Urinary bladder (tissue), 4 donors: Measurements from ENCODE around the gene POR. TPM values are rescaled to one million over a fixed set of nuclear protein-coding genes. Genes with fewer than 3 reads are reported as not detected.

ENCODE experiments used
- DNase-seq: peaks from one replicate; pipeline ENCODE4 v3.0.0-alpha.2; 2015; ENCODE audit errors: extremely low spot score
- H3K27ac ChIP-seq: one replicate; pipeline ENCODE4 v1.5.1; 2013; ENCODE audit warnings: low read depth, mild to moderate bottlenecking, moderate library complexity
- H3K36me3 ChIP-seq: one replicate; pipeline ENCODE4 v1.6.1; 2013; ENCODE audit warnings: mild to moderate bottlenecking, moderate library complexity; ENCODE audit not compliant: insufficient read depth
- H3K4me1 ChIP-seq: one replicate; pipeline ENCODE4 v1.6.1; 2013; ENCODE audit warnings: mild to moderate bottlenecking, moderate library complexity; ENCODE audit not compliant: insufficient read depth
- H3K4me3 ChIP-seq: one replicate; pipeline ENCODE4 v1.5.1; 2013; ENCODE audit warnings: low read depth, low read length
- WGBS: extraction: QIAGEN DNeasy Blood & Tissue Kit; methylation state at CpG from one replicate; pipeline ENCODE4 v1.1.7; 2013; 5-methylcytosine and 5-hydroxymethylcytosine counted together
- polyA plus RNA-seq: library from polyadenylated mRNA; stranded (reverse); fragments of 200-250 nt; gene quantifications from one replicate; pipeline ENCODE4 v1.2.3, GENCODE V29; 2013
- total RNA-seq: library from RNA; depleted of rRNA; stranded (reverse); fragments of >200 nt; gene quantifications from one replicate; pipeline ENCODE4 v1.2.3, GENCODE V29; 2014
- donor health status: healthy with polysubstance abuse.
- donor health status: healthy.

The POR gene
- total and polyA plus RNA-seq, 2 donors = 33.2 to 103 TPM

- peaks cover 3% of the 10 kb centered on the region for H3K36me3 ChIP-seq
- no peak for DNase-seq
- H3K4me3 ChIP-seq = no peak overlapping the region
- 98% methylated on average over 6 of the region's 6 CpGs for WGBS
- H3K27ac ChIP-seq = no peak overlapping the region
- no peaks in the 10 kb centered on the region for H3K4me1 ChIP-seq
Measured at GRCh38 chr7:75960372-75960771, 45.4 kb downstream of the POR start.

GRCh38 chr7:75961218-75961617 is 46.3 kb downstream of the POR start:
- H3K36me3 ChIP-seq = no peaks in the 10 kb centered on the region
- H3K4me1 ChIP-seq = no peaks in the 10 kb centered on the region
- H3K27ac ChIP-seq = no peak overlapping the region
- no peak for DNase-seq
- H3K4me3 ChIP-seq = no peak overlapping the region
- 97% methylated on average over 7 of the region's 7 CpGs for WGBS

- no peaks in the 10 kb centered on the region for H3K36me3 ChIP-seq
- no peak for DNase-seq
- 54% methylated on average over 18 of the region's 18 CpGs for WGBS
- H3K27ac ChIP-seq = peak overlapping the region; percentile 44
- no peak overlapping the region for H3K4me3 ChIP-seq
- H3K4me1 ChIP-seq = no peaks in the 10 kb centered on the region
Measured at GRCh38 chr7:75962607-75963380, 47.8 kb downstream of the POR start.

GRCh38 chr7:75963381-75963995 is 48.5 kb downstream of the POR start:
- Histone ChIP-seq H3K4me3 (no peak overlapping the region), H3K27ac (peak overlapping the region; percentile 44), H3K4me1 (no peaks in the 10 kb centered on the region), H3K36me3 (no peaks in the 10 kb centered on the region)
- no peak for DNase-seq
- WGBS = 77% methylated on average over 9 of the region's 9 CpGs

GRCh38 chr7:75965617-75966016 is 50.7 kb downstream of the POR start:
- Histone ChIP-seq H3K4me3 (no peak overlapping the region), H3K4me1 (no peaks in the 10 kb centered on the region), H3K36me3 (no peaks in the 10 kb centered on the region), H3K27ac (peak overlapping the region; percentile 89)
- 76% methylated on average over 13 of the region's 13 CpGs for WGBS
- no peak for DNase-seq

GRCh38 chr7:75966190-75966961 is 51.4 kb downstream of the POR start:
- peak overlapping the region; percentile 89 for H3K27ac ChIP-seq
- H3K4me1 ChIP-seq = no peaks in the 10 kb centered on the region
- no peaks in the 10 kb centered on the region for H3K36me3 ChIP-seq
- DNase-seq = no peak
- WGBS = 42% methylated on average over 26 of the region's 26 CpGs
- no peak overlapping the region for H3K4me3 ChIP-seq

- Histone ChIP-seq H3K4me1 (no peaks in the 10 kb centered on the region), H3K27ac (peak overlapping the region; percentile 69), H3K36me3 (no peaks in the 10 kb centered on the region), H3K4me3 (no peak overlapping the region)
- DNase-seq = no peak
- 80% methylated on average over 11 of the region's 11 CpGs for WGBS
Measured at GRCh38 chr7:75967055-75967454, 52.1 kb downstream of the POR start.

- H3K4me1 ChIP-seq = no peaks in the 10 kb centered on the region
- peak; percentile 64 for DNase-seq
- H3K36me3 ChIP-seq = no peaks in the 10 kb centered on the region
- peak overlapping the region; percentile 69 for H3K27ac ChIP-seq
- WGBS = 13% methylated on average over 13 of the region's 13 CpGs
- no peak overlapping the region for H3K4me3 ChIP-seq
Measured at GRCh38 chr7:75967487-75967997, 52.6 kb downstream of the POR start.

GRCh38 chr7:75968012-75968411 is 53.1 kb downstream of the POR start:
- Histone ChIP-seq H3K4me1 (no peaks in the 10 kb centered on the region), H3K4me3 (no peak overlapping the region), H3K36me3 (no peaks in the 10 kb centered on the region), H3K27ac (peak overlapping the region; percentile 69)
- no peak for DNase-seq
- 57% methylated on average over 10 of the region's 10 CpGs for WGBS

GRCh38 chr7:75968561-75969001 is 53.6 kb downstream of the POR start:
- Histone ChIP-seq H3K4me3 (no peak overlapping the region), H3K4me1 (no peaks in the 10 kb centered on the region), H3K27ac (peak overlapping the region; percentile 69), H3K36me3 (no peaks in the 10 kb centered on the region)
- WGBS = 69% methylated on average over 12 of the region's 12 CpGs
- DNase-seq = no peak

- Histone ChIP-seq H3K4me1 (no peaks in the 10 kb centered on the region), H3K4me3 (no peak overlapping the region), H3K36me3 (no peaks in the 10 kb centered on the region), H3K27ac (peak overlapping the region; percentile 57)
- no peak for DNase-seq
- WGBS = 52% methylated on average over 13 of the region's 13 CpGs
Measured at GRCh38 chr7:75969182-75969581, 54.2 kb downstream of the POR start.

- Histone ChIP-seq H3K36me3 (no peaks in the 10 kb centered on the region), H3K4me3 (no peak overlapping the region), H3K27ac (peak overlapping the region; percentile 57), H3K4me1 (no peaks in the 10 kb centered on the region)
- 80% methylated on average over 30 of the region's 30 CpGs for WGBS
- no peak for DNase-seq
Measured at GRCh38 chr7:75969704-75970498, 54.9 kb downstream of the POR start.
